OCI-LY7 (cell line): ENCODE measurements around the gene SRPK2. TPM values are rescaled to one million over a fixed set of nuclear protein-coding genes. Genes with fewer than 3 reads are reported as not detected.

Experiments
- BruUV-seq: library from RNA; stranded (reverse); fragments of 400-500 nt; replicated peaks from 2 replicates; lab custom pipeline; 2021; lab: Mats Ljungman, UMichigan
- CTCF ChIA-PET: fragments of 300-600 bp; sonication (Branson Sonifier 250); formaldehyde crosslinking; loops from one replicate; lab custom pipeline; 2022; ENCODE audit warnings: antibody characterized with exemption; ENCODE audit not compliant: unreplicated experiment; lab: Charles Lee
- POLR2A ChIA-PET: fragments of 300-600 bp; sonication (Branson Sonifier 250); formaldehyde crosslinking; loops from one replicate; lab custom pipeline; 2022; ENCODE audit warnings: antibody characterized with exemption; lab: Charles Lee
- DNase-seq: peaks from one replicate; pipeline ENCODE4 v3.0.0-alpha.2; 2015; ENCODE audit warnings: low spot score
- H2AFZ ChIP-seq: fragments of 200-600 bp; sonication (generic), shearing (Covaris generic); 2 replicates; pipeline ENCODE4 v1.6.1; 2014; ENCODE audit warnings: mild to moderate bottlenecking, antibody characterized with exemption, low read length, moderate library complexity
- H3K27ac ChIP-seq: fragments of 200-600 bp; sonication (generic); 2 replicates; pipeline ENCODE4 v1.5.1; 2014; ENCODE audit warnings: mixed run types, low read depth, mild to moderate bottlenecking, moderate library complexity, low read length, inconsistent platforms; ENCODE audit not compliant: poor library complexity, severe bottlenecking
- H3K36me3 ChIP-seq: fragments of 200-600 bp; sonication (generic); 2 replicates; pipeline ENCODE4 v1.6.1; 2014; ENCODE audit warnings: mild to moderate bottlenecking, antibody characterized with exemption, low read length, moderate library complexity, mixed read lengths; ENCODE audit not compliant: insufficient read depth
- H3K4me1 ChIP-seq: fragments of 200-600 bp; sonication (generic); 2 replicates; pipeline ENCODE4 v1.5.1; 2014; ENCODE audit warnings: mild to moderate bottlenecking, low read length; ENCODE audit not compliant: insufficient read depth, poor library complexity, severe bottlenecking
- H3K4me2 ChIP-seq: fragments of 200-600 bp; sonication (generic); 2 replicates; pipeline ENCODE4 v1.6.1; 2014; ENCODE audit warnings: mild to moderate bottlenecking, low read length
- H3K4me3 ChIP-seq: fragments of 200-600 bp; sonication (generic); 2 replicates; pipeline ENCODE4 v1.5.1; 2014; ENCODE audit warnings: mild to moderate bottlenecking, low read depth, low read length; ENCODE audit not compliant: poor library complexity, severe bottlenecking
- H3K79me2 ChIP-seq: fragments of 200-600 bp; sonication (generic); 2 replicates; pipeline ENCODE4 v1.6.1; 2016; ENCODE audit warnings: low read depth, mild to moderate bottlenecking, low read length, moderate library complexity, mixed read lengths; ENCODE audit not compliant: insufficient read depth
- H3K9me2 ChIP-seq: fragments of 200-600 bp; sonication (generic); 2 replicates; pipeline ENCODE4 v1.6.1; 2016; ENCODE audit warnings: mild to moderate bottlenecking, low read length, mixed read lengths; ENCODE audit not compliant: insufficient read depth
- H3K9me3 ChIP-seq: fragments of 200-600 bp; sonication (generic); 2 replicates; pipeline ENCODE4 v1.6.1; 2014; ENCODE audit warnings: mild to moderate bottlenecking, mixed run types, low read length, mixed read lengths
- H4K20me1 ChIP-seq: fragments of 200-600 bp; sonication (generic); 2 replicates; pipeline ENCODE4 v1.6.1; 2014; ENCODE audit warnings: mild to moderate bottlenecking, antibody characterized with exemption, low read length, moderate library complexity, mixed read lengths; ENCODE audit not compliant: insufficient read depth
- CTCF ChIP-seq: fragments of 200-600 bp; sonication (generic); conservative IDR thresholded peaks from 2 replicates; pipeline ENCODE4 v1.5.1; 2014; ENCODE audit warnings: mild to moderate bottlenecking, antibody characterized with exemption, low read length, moderate library complexity, mixed read lengths
- EZH2phosphoT487 ChIP-seq: fragments of 200-600 bp; sonication (generic); IDR thresholded peaks from 2 replicates; pipeline ENCODE4 v1.6.1; 2018; ENCODE audit warnings: low read depth, borderline replicate concordance, mild to moderate bottlenecking, mixed run types, antibody characterized with exemption, low read length, moderate library complexity, mixed read lengths
- intact Hi-C: fragments of 100-400 bp; cut with micrococcal nuclease; formaldehyde crosslinking; loops from one replicate; pipeline ENCODE4 v1.10.0; 2022; ENCODE audit not compliant: unreplicated experiment
- total RNA-seq, 2 experiments: library from RNA; depleted of rRNA in 1 of 2; stranded (reverse); fragments of >200 nt in 1 of 2; shearing (Covaris generic) in 1 of 2; gene quantifications; 2 replicates each; pipeline ENCODE4 v1.2.3, GENCODE V29; 2014 to 2022

SRPK2 gene
- total RNA-seq, 2 experiments from 2014 or later: 22.1 to 26.8 TPM

DNA sequence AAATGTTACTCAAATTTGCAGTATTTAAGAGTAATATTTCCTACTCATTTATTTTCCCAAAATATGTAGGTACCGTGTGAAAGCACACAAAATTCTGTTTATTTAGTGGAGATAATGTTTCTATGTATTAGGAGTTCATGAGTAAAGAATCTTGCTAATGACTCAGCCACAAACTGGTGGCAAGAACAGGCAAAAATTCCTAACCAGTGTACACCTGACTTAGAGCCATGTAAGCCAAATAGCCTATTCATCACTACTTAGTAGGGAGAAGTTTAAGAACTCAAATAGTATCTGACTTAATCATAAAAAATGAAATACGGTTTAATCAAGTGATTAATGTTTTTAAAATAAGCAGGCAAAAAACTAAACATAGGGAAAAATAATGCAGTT, 169.0 kb downstream of the SRPK2 start:
- no peak overlapping the region for H2AFZ ChIP-seq
- H4K20me1 ChIP-seq: peaks cover 14% of the 10 kb centered on the region; the same call in 1 of the 2 replicates
- H3K9me2 ChIP-seq: no peaks in the 10 kb centered on the region
- H3K27ac ChIP-seq: no peak overlapping the region
- DNase-seq: no peak
- BruUV-seq: no TSS peak
- no peak overlapping the region for H3K4me3 ChIP-seq
- H3K4me1 ChIP-seq: no peaks in the 10 kb centered on the region
- intact Hi-C loops: no loop called here
- H3K36me3 ChIP-seq: no peaks in the 10 kb centered on the region
- CTCF ChIA-PET: no interaction called here
- H3K79me2 ChIP-seq: no peaks in the 10 kb centered on the region
- no peaks in the 10 kb centered on the region for H3K9me3 ChIP-seq
- no peak overlapping the region for H3K4me2 ChIP-seq
- TF ChIP-seq CTCF (no peak), EZH2phosphoT487 (no peak)
- POLR2A ChIA-PET: interaction anchor here (1.0 kb wide), 2 partner anchors 9 to 10 kb away, joined by 3 to 4 read pairs; no protein-coding TSS in a partner anchor

- no peak overlapping the region for H3K27ac ChIP-seq
- H3K4me3 ChIP-seq: no peak overlapping the region
- BruUV-seq: no TSS peak
- H4K20me1 ChIP-seq: peaks cover 14% of the 10 kb centered on the region; the same call in 1 of the 2 replicates
- TF ChIP-seq CTCF (no peak), EZH2phosphoT487 (no peak)
- intact Hi-C loops: no loop called here
- H3K79me2 ChIP-seq: no peaks in the 10 kb centered on the region
- no peaks in the 10 kb centered on the region for H3K9me2 ChIP-seq
- H3K4me2 ChIP-seq: no peak overlapping the region
- no peak for DNase-seq
- H3K36me3 ChIP-seq: no peaks in the 10 kb centered on the region
- ChIA-PET CTCF (interaction anchor here (0.6 to 0.7 kb wide), 2 partner anchors 11 to 1247 kb away, joined by 3 read pairs; no protein-coding TSS in a partner anchor), POLR2A (interaction anchor here (0.7 kb wide), 1 partner anchor 605 kb away, joined by 3 read pairs; no protein-coding TSS in a partner anchor)
- no peaks in the 10 kb centered on the region for H3K4me1 ChIP-seq
- H2AFZ ChIP-seq: no peak overlapping the region
- H3K9me3 ChIP-seq: no peaks in the 10 kb centered on the region
Observed at GRCh38 chr7:105218939-105219770, 169.6 kb downstream of the SRPK2 start.

DNA sequence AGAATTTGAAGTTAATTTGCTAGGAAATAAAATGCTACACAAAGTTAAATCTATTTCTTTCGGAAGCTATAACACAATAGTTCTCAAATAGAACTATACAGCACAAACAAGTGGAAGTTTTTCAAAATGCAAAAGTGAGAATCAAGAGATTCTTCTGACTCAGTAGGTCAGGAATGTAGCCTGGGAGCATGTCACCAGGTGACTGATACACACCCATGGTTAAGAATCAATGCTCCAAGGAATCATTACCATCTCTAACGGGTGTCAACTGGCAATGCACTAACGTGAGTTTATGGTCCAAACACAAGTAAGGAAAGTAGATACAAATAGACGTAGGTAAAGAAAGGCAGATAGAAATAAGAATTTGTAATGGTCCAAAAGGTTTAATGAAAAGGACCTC, 170.5 kb downstream of the SRPK2 start:
- intact Hi-C loops: no loop called here
- Histone ChIP-seq H4K20me1 (peaks cover 14% of the 10 kb centered on the region; the same call in 1 of the 2 replicates), H3K36me3 (no peaks in the 10 kb centered on the region), H3K9me2 (no peaks in the 10 kb centered on the region), H3K79me2 (no peaks in the 10 kb centered on the region), H3K4me1 (no peaks in the 10 kb centered on the region), H3K9me3 (no peaks in the 10 kb centered on the region), H3K4me3 (no peak overlapping the region), H3K4me2 (no peak overlapping the region), H2AFZ (no peak overlapping the region), H3K27ac (no peak overlapping the region)
- DNase-seq: no peak
- TF ChIP-seq EZH2phosphoT487: no peak
- TF ChIP-seq CTCF: no peak
- BruUV-seq: no TSS peak
- POLR2A ChIA-PET: no interaction called here
- CTCF ChIA-PET: interaction anchor here (0.6 to 0.7 kb wide), 2 partner anchors 11 to 1246 kb away, joined by 3 read pairs; no protein-coding TSS in a partner anchor
